HG02759 (cell line): ENCODE measurements around the gene FCF1.

ENCODE experiments used
- ATAC-seq: cut with Tn5 transposase; IDR thresholded peaks from one replicate; pipeline ENCODE4 v1.9.1; 2021; ENCODE audit warnings: mild to moderate bottlenecking, moderate library complexity; ENCODE audit not compliant: unreplicated experiment

The FCF1 gene

GRCh38 chr14:74762917-74763802, 50.2 kb downstream of the FCF1 start, which contains the start of gene YLPM1:
Gene YLPM1, plus strand, starts transcription at chr14:74763316. Its CDS starts 174 bp downstream, at chr14:74763490.
- peak; percentile 96 for ATAC-seq

GRCh38 chr14:74763803-74764531, 51.0 kb downstream of the FCF1 start:
- no peak for ATAC-seq

GRCh38 chr14:74765721-74766120, 52.8 kb downstream of the FCF1 start:
- no peak for ATAC-seq

GRCh38 chr14:74771399-74771798, 58.5 kb downstream of the FCF1 start:
- no peak for ATAC-seq

GRCh38 chr14:74784634-74785033, 71.7 kb downstream of the FCF1 start:
- ATAC-seq = no peak

GRCh38 chr14:74785056-74785613, 72.2 kb downstream of the FCF1 start:
- no peak for ATAC-seq

- no peak for ATAC-seq
These were observed 73.9 kb downstream of the FCF1 start for GRCh38 chr14:74786796-74787315.
